Esophagus (tissue), 2 donors: ENCODE data around the gene VAT1. TPM values are rescaled to one million over a fixed set of nuclear protein-coding genes. Genes with fewer than 3 reads are reported as not detected.
A peak's percentile ranks its signal among the peaks of the same experiment; 100 is the strongest.

Experiments
- H3K27ac ChIP-seq, 2 donors: one replicate each; pipeline ENCODE4 v1.5.1; 2013; ENCODE audit warnings: low read depth in 2 of 2, mild to moderate bottlenecking in 2 of 2, inconsistent platforms in 1 of 2, low read length in 1 of 2, moderate library complexity in 1 of 2
- H3K27me3 ChIP-seq, 2 donors: one replicate each; pipeline ENCODE4 v1.6.1; 2013; ENCODE audit warnings: low read length in 2 of 2, control low read depth in 1 of 2, mild to moderate bottlenecking in 1 of 2; ENCODE audit not compliant: insufficient read depth in 2 of 2, control insufficient read depth in 1 of 2
- H3K36me3 ChIP-seq, 2 donors: one replicate each; pipeline ENCODE4 v1.6.1; 2013; ENCODE audit warnings: low read length in 1 of 2; ENCODE audit not compliant: control insufficient read depth in 2 of 2, insufficient read depth in 2 of 2
- H3K4me1 ChIP-seq, 2 donors: one replicate each; pipeline ENCODE4 v1.6.1; 2013; ENCODE audit warnings: low read length in 1 of 2; ENCODE audit not compliant: control insufficient read depth in 2 of 2, insufficient read depth in 2 of 2
- H3K4me3 ChIP-seq, 2 donors: one replicate each; pipeline ENCODE4 v1.5.1; 2013; ENCODE audit warnings: low read length in 2 of 2, mild to moderate bottlenecking in 2 of 2, low read depth in 1 of 2, moderate library complexity in 1 of 2
- H3K9me3 ChIP-seq, 2 donors: one replicate each; pipeline ENCODE4 v1.6.1; 2013; ENCODE audit warnings: mild to moderate bottlenecking in 2 of 2, low read depth in 1 of 2, low read length in 1 of 2, moderate library complexity in 1 of 2; ENCODE audit not compliant: control insufficient read depth in 2 of 2, insufficient read depth in 1 of 2
- WGBS, 2 donors: extraction: QIAGEN DNeasy Blood & Tissue Kit; methylation state at CpG; one replicate each; pipeline ENCODE4 v1.1.7; 2013; 5-methylcytosine and 5-hydroxymethylcytosine counted together
- polyA plus RNA-seq, 2 donors: library from polyadenylated mRNA; stranded (reverse); fragments of 200-250 nt; gene quantifications; one replicate each; pipeline ENCODE4 v1.2.3, GENCODE V29; 2013
- donor health status: healthy with polysubstance abuse.
- donor health status: Bipolar disorder and iron deficiency.

Gene VAT1
- polyA plus RNA-seq, 2 donors = 97.6 to 103 TPM

GRCh38 chr17:43028221-43028861 is 6.2 kb upstream of the VAT1 start:
- no peaks in the 10 kb centered on the region for H3K27me3 ChIP-seq
- 83% methylated on average over 17 of the region's 17 CpGs for WGBS, 2 donors
- H3K36me3 ChIP-seq = no peaks in the 10 kb centered on the region
- no peak overlapping the region for H3K4me3 ChIP-seq
- H3K4me1 ChIP-seq = peaks cover 0 to 2% of the 10 kb centered on the region in 2 donors
- no peaks in the 10 kb centered on the region for H3K9me3 ChIP-seq
- H3K27ac ChIP-seq = no peak overlapping the region

- Histone ChIP-seq H3K36me3 (no peaks in the 10 kb centered on the region), H3K27me3 (no peaks in the 10 kb centered on the region), H3K4me3 (no peak overlapping the region), H3K27ac (no peak overlapping the region), H3K9me3 (no peaks in the 10 kb centered on the region), H3K4me1 (peaks cover 0 to 2% of the 10 kb centered on the region in 2 donors)
- WGBS, 2 donors = 80% methylated on average over 8 to 9 of the region's 9 CpGs
Observed at GRCh38 chr17:43027091-43028032, 5.2 kb upstream of the VAT1 start.

GRCh38 chr17:43026595-43026994 is 4.4 kb upstream of the VAT1 start:
- Histone ChIP-seq H3K9me3 (no peaks in the 10 kb centered on the region), H3K4me3 (no peak overlapping the region), H3K4me1 (peaks cover 0 to 2% of the 10 kb centered on the region in 2 donors), H3K27ac (no peak overlapping the region), H3K36me3 (no peaks in the 10 kb centered on the region), H3K27me3 (no peaks in the 10 kb centered on the region)
- WGBS, 2 donors = 77 to 78% methylated on average over 5 of the region's 5 CpGs

GRCh38 chr17:43025766-43026537 is 3.8 kb upstream of the VAT1 start:
- no peak overlapping the region for H3K27ac ChIP-seq
- 62 to 76% methylated on average over 14 to 16 of the region's 16 CpGs for WGBS, 2 donors
- H3K9me3 ChIP-seq = no peaks in the 10 kb centered on the region
- no peak overlapping the region for H3K4me3 ChIP-seq
- no peaks in the 10 kb centered on the region for H3K36me3 ChIP-seq
- no peaks in the 10 kb centered on the region for H3K27me3 ChIP-seq
- H3K4me1 ChIP-seq = peaks cover 0 to 2% of the 10 kb centered on the region in 2 donors

- H3K4me3 ChIP-seq = peak overlapping the region; percentile 33 to 40
- H3K36me3 ChIP-seq = no peaks in the 10 kb centered on the region
- WGBS, 2 donors = 7% methylated on average over 20 to 27 of the region's 27 CpGs
- peak overlapping the region in 1 of 2 donors; percentile 5 for H3K27ac ChIP-seq
- no peaks in the 10 kb centered on the region for H3K9me3 ChIP-seq
- peaks cover 0 to 2% of the 10 kb centered on the region in 2 donors for H3K4me1 ChIP-seq
- H3K27me3 ChIP-seq = no peaks in the 10 kb centered on the region
Observed at GRCh38 chr17:43025290-43025657, 3.1 kb upstream of the VAT1 start.

GRCh38 chr17:43024407-43025289 is 2.5 kb upstream of the VAT1 start, which contains the start of gene RND2:
Gene RND2, plus strand, starts transcription at chr17:43025231. Its CDS starts 117 bp downstream, at chr17:43025348.
- Histone ChIP-seq H3K36me3 (peaks cover 0 to 2% of the 10 kb centered on the region in 2 donors), H3K9me3 (no peaks in the 10 kb centered on the region), H3K27ac (peak within 1 kb of the TSS; percentile 57 to 62), H3K4me3 (peak within 1 kb of the TSS; percentile 39 to 40), H3K27me3 (no peaks in the 10 kb centered on the region), H3K4me1 (peaks cover 0 to 5% of the 10 kb centered on the region in 2 donors)
- WGBS, 2 donors = 0 to 1% methylated on average over 49 to 61 of the region's 61 CpGs

- Histone ChIP-seq H3K4me1 (peaks cover 2 to 11% of the 10 kb centered on the region in 2 donors), H3K27ac (peak overlapping the region; percentile 88 to 92), H3K27me3 (no peaks in the 10 kb centered on the region), H3K9me3 (no peaks in the 10 kb centered on the region), H3K36me3 (peaks cover 0 to 17% of the 10 kb centered on the region in 2 donors), H3K4me3 (peak overlapping the region; percentile 83 to 97)
- 15 to 19% methylated on average over 34 to 39 of the region's 40 CpGs for WGBS, 2 donors
Observed at GRCh38 chr17:43020789-43021740, 1.1 kb downstream of the VAT1 start.

GRCh38 chr17:43020030-43020621 is 2.1 kb downstream of the VAT1 start:
- H3K4me1 ChIP-seq = peaks cover 2 to 11% of the 10 kb centered on the region in 2 donors
- peak overlapping the region in 1 of 2 donors; percentile 18 for H3K4me3 ChIP-seq
- peak overlapping the region; percentile 58 to 62 for H3K27ac ChIP-seq
- H3K27me3 ChIP-seq = no peaks in the 10 kb centered on the region
- peaks cover 0 to 21% of the 10 kb centered on the region in 2 donors for H3K36me3 ChIP-seq
- WGBS, 2 donors = 63 to 74% methylated on average over 6 of the region's 6 CpGs
- H3K9me3 ChIP-seq = no peaks in the 10 kb centered on the region
